Nucleus accumbens (tissue), 56 donors: Measurements from ENCODE around the gene NECTIN1.
A peak's percentile ranks its signal among the peaks of the same experiment; 100 is the strongest.

Source experiments
- DNase-seq, 56 donors: peaks; one replicate each; lab custom pipeline; 2025; lab: John Stamatoyannopoulos, UW

The NECTIN1 gene, protein sequence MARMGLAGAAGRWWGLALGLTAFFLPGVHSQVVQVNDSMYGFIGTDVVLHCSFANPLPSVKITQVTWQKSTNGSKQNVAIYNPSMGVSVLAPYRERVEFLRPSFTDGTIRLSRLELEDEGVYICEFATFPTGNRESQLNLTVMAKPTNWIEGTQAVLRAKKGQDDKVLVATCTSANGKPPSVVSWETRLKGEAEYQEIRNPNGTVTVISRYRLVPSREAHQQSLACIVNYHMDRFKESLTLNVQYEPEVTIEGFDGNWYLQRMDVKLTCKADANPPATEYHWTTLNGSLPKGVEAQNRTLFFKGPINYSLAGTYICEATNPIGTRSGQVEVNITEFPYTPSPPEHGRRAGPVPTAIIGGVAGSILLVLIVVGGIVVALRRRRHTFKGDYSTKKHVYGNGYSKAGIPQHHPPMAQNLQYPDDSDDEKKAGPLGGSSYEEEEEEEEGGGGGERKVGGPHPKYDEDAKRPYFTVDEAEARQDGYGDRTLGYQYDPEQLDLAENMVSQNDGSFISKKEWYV

DNA sequence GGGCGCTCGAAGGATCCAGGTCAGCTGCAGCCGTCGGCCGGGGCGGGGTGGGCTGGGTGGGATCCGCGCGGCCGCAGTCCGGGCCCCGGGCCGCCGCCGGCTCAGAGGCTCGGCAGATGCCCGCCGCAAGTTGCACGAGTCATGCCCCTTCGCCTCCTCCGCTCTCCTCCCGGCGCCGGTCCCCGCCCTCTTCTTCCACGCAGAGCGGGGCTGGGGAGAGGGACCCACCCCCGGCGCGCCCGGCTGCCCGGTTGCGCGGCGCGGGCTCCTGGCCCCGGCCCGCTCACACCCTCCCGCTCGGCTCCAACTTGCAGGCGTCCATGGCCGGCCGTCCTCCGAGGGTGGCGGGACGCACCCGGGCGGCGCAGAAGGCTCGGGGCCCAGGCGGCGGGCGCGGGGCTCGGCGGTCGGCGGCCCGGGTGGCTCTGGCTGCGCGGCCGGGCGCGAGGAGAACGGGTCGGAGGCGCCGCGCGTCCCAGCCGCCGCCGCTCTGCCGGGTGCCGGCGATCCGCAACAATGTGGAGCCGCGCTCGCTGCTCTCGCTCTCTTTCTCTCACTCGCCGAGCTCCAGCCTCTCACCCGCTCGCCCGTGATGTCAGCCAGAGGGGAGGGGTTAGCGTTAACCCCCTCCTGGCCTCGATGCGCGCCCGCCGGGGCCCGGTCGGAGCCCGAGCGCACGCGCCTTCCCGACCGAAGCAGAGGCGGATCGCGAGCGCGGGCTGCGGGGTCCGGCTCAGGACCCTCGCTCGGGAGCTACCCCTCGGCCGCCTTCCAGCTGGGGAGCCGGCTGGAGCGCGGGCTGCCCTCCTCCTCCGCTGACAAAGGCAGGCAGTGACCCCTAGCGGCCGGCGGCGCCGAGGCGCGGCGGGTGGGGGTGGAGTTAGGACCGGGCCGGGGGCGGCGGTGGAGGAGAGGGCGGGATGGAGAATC, at the start of gene NECTIN1:
NECTIN1 (minus strand) TSS at position 550 of the 930 bp plus-strand sequence. CDS start 647 bp downstream, outside the sequence.
- peak in 54 of 56 donors; percentile 59 to 98 (median 91) for DNase-seq

- DNase-seq, result no peak
Observed at GRCh38 chr11:119778391-119779194, 49.6 kb upstream of the NECTIN1 start.

DNA sequence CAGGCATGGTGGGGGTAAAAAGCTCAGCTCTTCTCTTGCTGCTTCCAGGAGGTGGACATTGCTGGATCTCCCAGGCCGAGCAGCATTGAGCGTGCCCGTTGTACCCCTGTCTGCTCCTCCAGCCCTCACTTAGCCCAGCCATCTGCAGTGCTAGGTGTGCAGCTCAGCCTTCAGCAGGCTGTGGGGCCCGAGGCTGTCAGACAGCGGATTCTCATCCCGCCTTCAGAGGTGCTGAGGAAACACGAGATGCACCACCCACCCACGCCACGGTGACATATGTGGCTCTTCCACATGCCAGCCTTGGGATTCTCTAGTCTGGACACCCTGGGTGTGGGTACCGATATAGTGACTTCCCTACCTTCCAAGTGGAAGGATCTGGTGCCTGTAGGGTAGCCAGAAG, 48.9 kb upstream of the NECTIN1 start:
- DNase-seq, result no peak

DNA sequence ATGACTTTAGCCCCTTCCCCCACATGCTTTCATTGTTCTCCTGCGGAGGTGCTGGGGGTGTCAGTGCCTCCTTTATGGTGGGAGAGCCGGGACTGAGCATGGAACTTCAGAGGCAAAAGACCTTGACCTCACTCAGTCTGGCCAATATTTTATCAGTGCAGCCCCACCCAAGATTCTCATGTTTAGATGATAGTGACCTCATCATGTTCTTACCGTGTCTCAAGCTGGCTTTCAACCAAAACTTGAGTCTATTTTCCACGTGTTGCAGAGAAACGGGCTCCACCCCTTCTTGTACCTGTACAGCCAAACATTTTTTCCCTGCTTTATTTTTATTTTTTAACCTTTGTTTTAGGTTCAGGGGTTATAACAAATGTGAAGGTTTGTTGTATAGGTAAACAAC, 47.7 kb upstream of the NECTIN1 start:
- DNase-seq, result no peak

GRCh38 chr11:119776031-119776636, 47.1 kb upstream of the NECTIN1 start:
- no peak for DNase-seq

DNA sequence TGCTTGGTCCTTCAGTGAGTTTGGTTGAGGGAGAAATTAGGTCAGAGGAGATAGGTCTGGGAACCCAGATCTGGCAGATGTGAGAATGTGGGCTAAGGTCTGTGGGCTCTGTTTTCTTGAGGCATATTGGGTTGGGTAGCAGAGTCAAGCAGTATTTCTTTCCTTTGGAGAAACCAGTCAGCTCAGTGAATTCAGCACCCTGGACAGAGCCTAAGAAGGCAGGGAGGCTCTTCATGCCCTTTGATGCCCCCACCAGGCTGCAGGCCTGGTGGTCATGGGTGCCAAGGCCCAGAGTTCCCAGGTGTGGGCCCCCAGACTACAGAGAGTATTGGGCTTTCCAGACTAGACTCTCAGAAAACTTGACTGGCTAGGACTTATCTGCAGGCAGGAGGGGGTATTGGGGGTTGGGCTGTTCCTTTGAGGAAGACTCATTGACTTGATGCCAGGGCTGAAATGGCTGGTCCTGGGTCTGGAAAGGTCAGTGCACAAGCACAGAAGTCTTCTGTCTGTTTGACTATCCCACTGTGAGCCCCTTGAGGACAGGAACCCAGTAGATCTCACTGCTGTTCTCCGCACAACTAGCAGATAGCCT, 45.3 kb upstream of the NECTIN1 start:
- DNase-seq, result no peak

GRCh38 chr11:119772641-119773415, 43.8 kb upstream of the NECTIN1 start:
- peak in 38 of 56 donors; percentile 22 to 77 (median 40) for DNase-seq

- no peak for DNase-seq
Observed at GRCh38 chr11:119772076-119772475, 43.1 kb upstream of the NECTIN1 start.

GRCh38 chr11:119771172-119771770, 42.3 kb upstream of the NECTIN1 start:
- DNase-seq, result no peak

- no peak for DNase-seq
Observed at GRCh38 chr11:119765628-119766027, 36.6 kb upstream of the NECTIN1 start.

- peak in 35 of 56 donors; percentile 12 to 75 (median 50) for DNase-seq
Observed at GRCh38 chr11:119764108-119764868, 35.3 kb upstream of the NECTIN1 start.

DNA sequence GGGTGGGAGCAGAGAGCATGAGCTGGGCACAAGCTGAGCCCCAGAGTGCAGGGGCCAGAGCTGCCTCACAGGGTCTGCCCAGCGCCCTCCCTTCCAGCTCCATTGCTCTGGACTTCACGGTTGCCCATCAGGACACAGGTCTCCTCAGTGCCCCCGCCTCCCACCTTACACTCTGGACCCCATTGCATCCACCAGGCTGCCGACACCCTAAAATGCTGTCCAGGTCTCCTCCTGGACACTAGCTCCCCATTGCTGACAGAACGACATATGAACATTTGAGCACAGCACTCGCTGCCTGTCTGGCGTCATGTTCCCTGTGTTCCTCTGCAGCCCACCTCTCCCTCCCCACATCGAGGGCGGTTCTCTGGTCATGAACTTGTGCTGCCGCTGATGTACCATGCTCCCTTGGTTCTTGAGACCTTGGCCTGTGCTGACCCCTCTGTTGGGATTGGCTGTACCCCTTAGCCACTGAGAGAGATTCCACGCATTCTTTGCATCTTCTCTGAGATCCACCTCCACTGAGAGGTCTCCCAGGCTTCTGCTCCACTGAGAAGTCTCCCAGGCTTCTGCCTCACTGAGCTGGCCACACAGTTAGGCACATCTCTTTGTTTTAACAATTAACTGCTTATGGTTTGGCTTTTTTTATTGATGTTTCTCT, 34.2 kb upstream of the NECTIN1 start:
- DNase-seq, result no peak

- no peak for DNase-seq
Observed at GRCh38 chr11:119759747-119760412, 30.9 kb upstream of the NECTIN1 start.

DNA sequence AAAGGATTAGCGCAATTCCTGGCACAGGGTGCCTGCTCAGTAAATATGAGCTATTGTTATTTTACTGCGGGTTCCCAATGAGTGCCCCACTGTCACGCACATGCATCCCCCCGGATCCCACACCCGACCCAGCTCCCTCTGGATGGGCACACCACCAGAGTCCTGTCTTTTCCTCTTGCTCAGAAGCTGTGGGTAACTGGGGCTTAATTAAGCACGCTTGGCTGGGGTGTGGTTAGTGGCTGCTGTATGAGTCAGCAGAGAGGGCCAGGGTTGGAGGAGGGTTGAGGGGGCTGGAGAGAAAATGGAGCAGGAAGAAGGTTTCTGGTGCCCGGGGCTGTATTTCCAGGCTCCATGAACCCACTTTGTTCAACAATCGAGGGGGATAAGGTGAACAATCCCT, 30.3 kb upstream of the NECTIN1 start:
- peak in 1 of 56 donors; percentile 6 for DNase-seq

GRCh38 chr11:119758291-119758690, 29.3 kb upstream of the NECTIN1 start:
- no peak for DNase-seq

GRCh38 chr11:119757378-119757777, 28.4 kb upstream of the NECTIN1 start:
- DNase-seq, result no peak
